Erythroblast (primary cell): Measurements from ENCODE around the gene RERGL.
"Not testable (repeated sequence)": the region's sequence is repeated elsewhere in the genome, so short reads cannot be mapped to it uniquely, and the experiment has no call there.

ENCODE experiments used
- DNase-seq, 2 experiments: peaks; one replicate each; lab custom pipeline; 2025; lab: John Stamatoyannopoulos, UW
- GATA1 ChIP-seq: IDR thresholded peaks from 2 replicates; pipeline ENCODE4 v1.6.1; 2011; ENCODE audit warnings: low read depth, mild to moderate bottlenecking, control low read depth, low read length, moderate library complexity
- POLR2A ChIP-seq: IDR thresholded peaks from 2 replicates; pipeline ENCODE4 v1.6.1; 2011; ENCODE audit warnings: mild to moderate bottlenecking, low read length

RERGL gene

GRCh38 chr12:18068355-18068754 is 21.6 kb downstream of the RERGL start:
- TF ChIP-seq GATA1 (no peak), POLR2A (no peak)
- DNase-seq = no peak

GRCh38 chr12:18066666-18067065 is 23.3 kb downstream of the RERGL start:
- DNase-seq = no peak
- no peak for TF ChIP-seq GATA1
- TF ChIP-seq POLR2A = no peak

GRCh38 chr12:18062867-18063266 is 27.1 kb downstream of the RERGL start:
- not testable (repeated sequence) for DNase-seq

GRCh38 chr12:18057051-18057450 is 32.9 kb downstream of the RERGL start:
- no peak for DNase-seq
- TF ChIP-seq GATA1 = no peak
- TF ChIP-seq POLR2A = no peak

GRCh38 chr12:18054925-18055619 is 34.9 kb downstream of the RERGL start:
- no peak for DNase-seq
- no peak for TF ChIP-seq GATA1
- TF ChIP-seq POLR2A = no peak

- DNase-seq = no peak
- no peak for TF ChIP-seq POLR2A
- no peak for TF ChIP-seq GATA1
Measured at GRCh38 chr12:18045446-18045992, 44.5 kb downstream of the RERGL start.

DNA sequence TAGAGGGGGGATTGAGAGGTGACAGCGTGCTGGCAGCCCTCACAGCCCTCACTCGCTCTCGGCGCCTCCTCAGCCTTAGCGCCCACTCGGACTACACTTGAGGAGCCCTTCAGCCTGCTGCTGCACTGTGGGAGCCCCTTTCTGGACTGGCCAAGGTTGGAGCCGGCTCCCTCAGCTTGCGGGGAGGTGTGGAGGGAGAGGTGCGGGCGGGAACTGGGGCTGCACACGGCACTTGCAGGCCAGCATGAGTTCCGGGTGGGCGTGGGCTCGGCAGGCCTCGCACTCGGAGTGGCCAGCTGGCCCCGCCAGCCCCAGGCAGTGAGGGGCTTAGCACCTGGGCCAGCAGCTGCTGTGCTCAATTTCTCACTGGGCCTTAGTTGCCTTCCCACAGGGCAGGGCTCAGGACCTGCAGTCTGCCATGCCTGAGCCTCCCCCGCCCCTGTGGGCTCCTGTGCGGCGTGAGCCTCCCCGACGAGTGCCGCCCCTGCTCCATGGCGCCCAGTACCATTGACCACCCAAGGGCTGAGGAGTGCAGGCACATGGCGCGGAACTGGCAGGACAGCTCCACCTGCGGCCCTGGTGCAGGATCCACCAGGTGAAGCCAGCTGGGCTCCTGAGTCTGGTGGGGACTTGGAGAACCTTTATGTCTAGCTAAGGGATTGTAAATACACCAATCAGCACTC is 49.8 kb downstream of the RERGL start:
- DNase-seq = not testable (repeated sequence)
